Ishikawa (cell line): ENCODE data around the gene GUCA1A.

Source experiments
- CEBPB ChIP-seq: IDR thresholded peaks from 2 replicates; pipeline ENCODE4 v1.6.1; 2012
- EP300 ChIP-seq: IDR thresholded peaks from 2 replicates; pipeline ENCODE4 v1.6.1; 2012; ENCODE audit warnings: borderline replicate concordance
- FOXM1 ChIP-seq: IDR thresholded peaks from 2 replicates; pipeline ENCODE4 v1.6.1; 2012; ENCODE audit warnings: low read depth, borderline replicate concordance
- NFIC ChIP-seq: IDR thresholded peaks from 2 replicates; pipeline ENCODE4 v1.6.1; 2012
- ZBTB7A ChIP-seq: IDR thresholded peaks from 2 replicates; pipeline ENCODE4 v1.6.1; 2012; ENCODE audit warnings: low read depth

DNA sequence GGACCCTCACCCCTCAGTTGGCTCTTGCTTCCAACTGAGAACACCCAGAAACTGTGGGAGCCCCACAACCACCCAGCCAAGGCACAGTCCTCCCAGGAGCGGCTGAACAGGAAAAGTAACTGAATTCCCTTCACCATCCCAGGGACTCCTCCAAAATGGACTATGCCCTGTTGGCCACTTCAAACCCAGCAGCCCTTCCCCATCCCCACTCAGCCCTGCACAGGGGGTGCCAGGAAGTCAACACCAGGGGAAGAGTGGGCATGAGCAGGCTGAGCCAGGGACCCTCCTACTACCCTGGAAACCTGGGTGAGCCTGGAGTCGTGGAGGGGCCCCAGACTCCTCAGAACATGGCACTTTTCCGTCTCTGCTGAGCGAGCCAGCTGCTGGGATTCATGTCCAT lies 11.3 kb downstream of the GUCA1A start:
- TF ChIP-seq ZBTB7A (no peak), FOXM1 (no peak), NFIC (no peak), CEBPB (no peak), EP300 (no peak)
